ENCODE measurements around the gene L3MBTL3. TPM values are rescaled to one million over a fixed set of nuclear protein-coding genes. Genes with fewer than 3 reads are reported as not detected.

L3MBTL3 gene
- polyA plus RNA-seq, 1 of the 3 experiments (the other 2 are of a cell fraction): 12.6 TPM

DNA sequence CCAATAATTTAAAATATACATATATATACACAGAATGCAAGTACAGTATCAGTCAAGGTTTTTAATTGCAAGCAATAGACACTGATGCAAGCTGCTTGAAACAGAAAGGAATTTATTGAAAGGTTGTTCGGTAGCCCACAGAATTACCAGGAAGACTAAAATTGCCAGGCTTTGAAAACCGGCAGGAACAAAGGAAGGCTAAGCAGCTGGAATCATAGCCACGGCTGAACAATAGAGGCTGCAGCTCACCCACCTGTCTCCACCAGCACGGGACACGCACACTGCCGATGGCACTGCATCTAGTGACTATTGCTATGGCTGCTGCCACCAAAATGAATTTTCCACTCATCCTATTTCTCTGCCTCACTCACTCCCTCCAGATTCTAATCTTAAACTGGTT, 22.0 kb upstream of the L3MBTL3 start:
- no peaks in the 10 kb centered on the region for H4K20me1 ChIP-seq (ENCODE audit: insufficient read depth)
- TF ChIP-seq CHD2 (IDR thresholded peaks at IDR 0.05; ENCODE audit: low read length, partially characterized antibody): no peak
- no peak for TF ChIP-seq RXRA (IDR thresholded peaks at IDR 0.05; ENCODE audit: borderline replicate concordance, low read depth)
- no peak for TF ChIP-seq GABPA (IDR thresholded peaks at IDR 0.05; ENCODE audit: low read depth)
- no peak for TF ChIP-seq ELF1 (IDR thresholded peaks at IDR 0.05)
- no peak for TF ChIP-seq RFX5 (IDR thresholded peaks at IDR 0.05; ENCODE audit: low read length)
- no peak for TF ChIP-seq TCF12 (IDR thresholded peaks at IDR 0.05)
- TF ChIP-seq, protein P1, sequence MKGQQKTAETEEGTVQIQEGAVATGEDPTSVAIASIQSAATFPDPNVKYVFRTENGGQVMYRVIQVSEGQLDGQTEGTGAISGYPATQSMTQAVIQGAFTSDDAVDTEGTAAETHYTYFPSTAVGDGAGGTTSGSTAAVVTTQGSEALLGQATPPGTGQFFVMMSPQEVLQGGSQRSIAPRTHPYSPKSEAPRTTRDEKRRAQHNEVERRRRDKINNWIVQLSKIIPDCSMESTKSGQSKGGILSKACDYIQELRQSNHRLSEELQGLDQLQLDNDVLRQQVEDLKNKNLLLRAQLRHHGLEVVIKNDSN (IDR thresholded peaks at IDR 0.05; ENCODE audit: borderline replicate concordance, low read depth): no peak
- TF ChIP-seq, protein P2, sequence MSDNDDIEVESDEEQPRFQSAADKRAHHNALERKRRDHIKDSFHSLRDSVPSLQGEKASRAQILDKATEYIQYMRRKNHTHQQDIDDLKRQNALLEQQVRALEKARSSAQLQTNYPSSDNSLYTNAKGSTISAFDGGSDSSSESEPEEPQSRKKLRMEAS (IDR thresholded peaks at IDR 0.05; ENCODE audit: low read depth): no peak
- no peak for TF ChIP-seq FOXM1 (IDR thresholded peaks at IDR 0.05; ENCODE audit: low read depth)
- TF ChIP-seq JUND (IDR thresholded peaks at IDR 0.05): no peak
- TF ChIP-seq FOXJ3 (CRISPR knock-in tag; IDR thresholded peaks at IDR 0.05): no peak
- H3K36me3 ChIP-seq (replicated peaks in 1 of 2; ENCODE audit: control insufficient read depth in 1 of 2, insufficient read depth in 2 of 2, low read length in 1 of 2): no peaks in the 10 kb centered on the region
- WGBS (ENCODE audit: low lambda C conversion rate): 70% methylated on average over 6 of the region's 6 CpGs
- H3K9ac ChIP-seq: no peak overlapping the region
- H3K79me2 ChIP-seq (ENCODE audit: insufficient read depth): no peaks in the 10 kb centered on the region
- no peaks in the 10 kb centered on the region for H3K27me3 ChIP-seq (ENCODE audit: insufficient read depth)
- H3K4me2 ChIP-seq: no peak overlapping the region
- no peak for DNase-seq
- no peak overlapping the region for H2AFZ ChIP-seq (ENCODE audit: low read depth)
- H3K27ac ChIP-seq (ENCODE audit: low read depth in 2 of 2, low read length in 1 of 2): no peak overlapping the region
- no peak overlapping the region for H3K4me3 ChIP-seq (ENCODE audit: low read depth in 2 of 2, low read length in 1 of 2)
- no peaks in the 10 kb centered on the region for H3F3A ChIP-seq (replicated peaks; ENCODE audit: insufficient read depth)
- POLR2A ChIA-PET: no interaction called here
- CTCF ChIA-PET: no interaction called here
- no peaks in the 10 kb centered on the region for H3K4me1 ChIP-seq (ENCODE audit: control insufficient read depth in 1 of 2, insufficient read depth in 2 of 2, low read depth in 1 of 2, low read length in 1 of 2)
- H3K9me3 ChIP-seq: no peaks in the 10 kb centered on the region
- H3K9me2 ChIP-seq: no peaks in the 10 kb centered on the region

DNA sequence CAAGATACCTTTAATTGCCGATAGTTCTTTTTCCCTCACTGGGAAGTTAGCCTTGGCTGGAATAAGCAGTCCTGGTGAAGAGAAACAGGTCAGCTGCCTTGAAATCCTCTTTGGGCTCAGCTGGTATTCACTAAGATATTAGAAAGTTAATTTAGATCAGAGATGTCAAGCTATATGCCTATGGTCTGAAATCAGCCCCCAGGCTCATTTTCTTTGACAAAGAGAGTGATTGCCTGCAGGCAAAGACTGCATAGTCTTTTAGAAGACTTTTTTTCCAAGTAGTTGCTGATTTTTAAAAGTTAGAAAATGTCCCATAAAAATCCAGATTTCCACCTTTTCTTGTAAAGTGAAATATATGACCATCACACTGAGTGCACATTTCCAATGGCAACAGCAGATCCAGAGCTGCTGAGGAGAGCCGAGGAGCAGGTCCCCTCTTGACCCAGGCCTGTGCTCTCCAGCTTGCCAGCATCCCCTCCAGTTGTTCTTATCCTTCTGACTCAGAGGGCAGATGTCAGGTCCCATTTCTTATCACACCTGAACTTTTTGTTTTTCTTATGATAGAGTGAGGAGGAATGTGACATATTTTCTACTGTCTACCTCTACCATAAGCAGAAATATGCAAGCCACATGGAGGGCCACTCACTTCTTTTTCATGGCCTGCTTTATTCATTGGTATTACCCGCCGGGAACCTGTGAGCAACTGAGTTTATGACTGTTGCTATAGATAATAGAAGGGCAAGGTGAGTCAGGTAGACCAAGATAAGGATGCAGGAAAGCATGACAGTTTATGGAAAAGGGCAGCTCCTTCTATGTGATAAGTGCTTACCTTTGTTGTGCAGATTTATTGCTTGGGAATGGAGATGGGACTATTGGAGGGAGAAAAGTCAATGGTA, 17.6 kb upstream of the L3MBTL3 start:
- Histone ChIP-seq H2AFZ (ENCODE audit: low read depth) (no peak overlapping the region), H3K4me1 (ENCODE audit: control insufficient read depth in 1 of 2, insufficient read depth in 2 of 2, low read depth in 1 of 2, low read length in 1 of 2) (no peaks in the 10 kb centered on the region), H3K27ac (ENCODE audit: low read depth in 2 of 2, low read length in 1 of 2) (no peak overlapping the region), H3K9me3 (no peaks in the 10 kb centered on the region), H4K20me1 (ENCODE audit: insufficient read depth) (no peaks in the 10 kb centered on the region), H3K9ac (no peak overlapping the region), H3K79me2 (ENCODE audit: insufficient read depth) (no peaks in the 10 kb centered on the region), H3K4me3 (ENCODE audit: low read depth in 2 of 2, low read length in 1 of 2) (no peak overlapping the region), H3K27me3 (ENCODE audit: insufficient read depth) (no peaks in the 10 kb centered on the region), H3K36me3 (replicated peaks in 1 of 2; ENCODE audit: control insufficient read depth in 1 of 2, insufficient read depth in 2 of 2, low read length in 1 of 2) (no peaks in the 10 kb centered on the region), H3F3A (replicated peaks; ENCODE audit: insufficient read depth) (no peaks in the 10 kb centered on the region), H3K9me2 (no peaks in the 10 kb centered on the region), H3K4me2 (no peak overlapping the region)
- 42% methylated on average over 4 of the region's 4 CpGs for WGBS (ENCODE audit: low lambda C conversion rate)
- POLR2A ChIA-PET: no interaction called here
- no peak for DNase-seq
- TF ChIP-seq YY1 (IDR thresholded peaks at IDR 0.05; ENCODE audit: low read depth) (no peak), NRF1 (IDR thresholded peaks at IDR 0.05; ENCODE audit: low read depth, low read length) (no peak), RXRA (IDR thresholded peaks at IDR 0.05; ENCODE audit: borderline replicate concordance, low read depth) (no peak), TEAD4 (IDR thresholded peaks at IDR 0.05; ENCODE audit: borderline replicate concordance, insufficient read depth) (no peak), RFX5 (IDR thresholded peaks at IDR 0.05; ENCODE audit: low read length) (no peak), JUND (IDR thresholded peaks at IDR 0.05) (no peak), MEF2A (IDR thresholded peaks at IDR 0.05; ENCODE audit: borderline replicate concordance, low read depth) (no peak), TCF12 (IDR thresholded peaks at IDR 0.05) (no peak), ELF1 (IDR thresholded peaks at IDR 0.05) (no peak)
- TF ChIP-seq, protein P2 (IDR thresholded peaks at IDR 0.05; ENCODE audit: low read depth): no peak
- TF ChIP-seq, protein P3, sequence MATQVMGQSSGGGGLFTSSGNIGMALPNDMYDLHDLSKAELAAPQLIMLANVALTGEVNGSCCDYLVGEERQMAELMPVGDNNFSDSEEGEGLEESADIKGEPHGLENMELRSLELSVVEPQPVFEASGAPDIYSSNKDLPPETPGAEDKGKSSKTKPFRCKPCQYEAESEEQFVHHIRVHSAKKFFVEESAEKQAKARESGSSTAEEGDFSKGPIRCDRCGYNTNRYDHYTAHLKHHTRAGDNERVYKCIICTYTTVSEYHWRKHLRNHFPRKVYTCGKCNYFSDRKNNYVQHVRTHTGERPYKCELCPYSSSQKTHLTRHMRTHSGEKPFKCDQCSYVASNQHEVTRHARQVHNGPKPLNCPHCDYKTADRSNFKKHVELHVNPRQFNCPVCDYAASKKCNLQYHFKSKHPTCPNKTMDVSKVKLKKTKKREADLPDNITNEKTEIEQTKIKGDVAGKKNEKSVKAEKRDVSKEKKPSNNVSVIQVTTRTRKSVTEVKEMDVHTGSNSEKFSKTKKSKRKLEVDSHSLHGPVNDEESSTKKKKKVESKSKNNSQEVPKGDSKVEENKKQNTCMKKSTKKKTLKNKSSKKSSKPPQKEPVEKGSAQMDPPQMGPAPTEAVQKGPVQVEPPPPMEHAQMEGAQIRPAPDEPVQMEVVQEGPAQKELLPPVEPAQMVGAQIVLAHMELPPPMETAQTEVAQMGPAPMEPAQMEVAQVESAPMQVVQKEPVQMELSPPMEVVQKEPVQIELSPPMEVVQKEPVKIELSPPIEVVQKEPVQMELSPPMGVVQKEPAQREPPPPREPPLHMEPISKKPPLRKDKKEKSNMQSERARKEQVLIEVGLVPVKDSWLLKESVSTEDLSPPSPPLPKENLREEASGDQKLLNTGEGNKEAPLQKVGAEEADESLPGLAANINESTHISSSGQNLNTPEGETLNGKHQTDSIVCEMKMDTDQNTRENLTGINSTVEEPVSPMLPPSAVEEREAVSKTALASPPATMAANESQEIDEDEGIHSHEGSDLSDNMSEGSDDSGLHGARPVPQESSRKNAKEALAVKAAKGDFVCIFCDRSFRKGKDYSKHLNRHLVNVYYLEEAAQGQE (IDR thresholded peaks at IDR 0.05; ENCODE audit: low read depth, low read length): no peak
- CTCF ChIA-PET: no interaction called here

All from SK-N-SH (cell line).